Tibial artery (tissue), 4 donors: Measurements from ENCODE around the gene CFAP410.
A peak's percentile ranks its signal among the peaks of the same experiment; 100 is the strongest.

Source experiments
- DNase-seq, 2 donors: peaks; one replicate each; pipeline ENCODE4 v3.0.0-alpha.2; 2019
- H3K27ac ChIP-seq, 2 donors: fragments of 200-600 bp; sonication (generic) in 1 of 2; 1 replicate in 1 of 2; 2 replicates in 1 of 2; pipeline ENCODE4 v1.5.1; 2018 to 2019; ENCODE audit warnings: mild to moderate bottlenecking in 1 of 2
- H3K27me3 ChIP-seq, 2 donors: fragments of 200-600 bp; sonication (generic) in 1 of 2; one replicate each; pipeline versions ENCODE4 v1.5.1 to v1.6.0; 2016 to 2019
- H3K36me3 ChIP-seq, 3 donors: fragments of 200-600 bp; sonication (generic) in 2 of 3; one replicate each; pipeline ENCODE4 v1.5.1; 2016 to 2019; ENCODE audit warnings: mild to moderate bottlenecking in 2 of 3
- H3K4me1 ChIP-seq, 4 donors: fragments of 200-600 bp; sonication (generic) in 2 of 4; 1 replicate in 3 of 4; 2 replicates in 1 of 4; pipeline ENCODE4 v1.5.1; 2016 to 2019
- H3K4me3 ChIP-seq, 2 donors: fragments of 200-600 bp; sonication (generic) in 1 of 2; 1 replicate in 1 of 2; 2 replicates in 1 of 2; pipeline ENCODE4 v1.5.1; 2018 to 2019; ENCODE audit warnings: mild to moderate bottlenecking in 2 of 2
- H3K9me3 ChIP-seq, 3 donors: fragments of 200-600 bp; sonication (generic) in 1 of 3; one replicate each; pipeline ENCODE4 v1.5.1; 2016 to 2019
- CTCF ChIP-seq, 2 experiments: fragments of 200-600 bp in 1 of 2; fragments of 450-650 bp in 1 of 2; IDR thresholded peaks; one replicate each; pipeline ENCODE4 v1.5.1; 2017 to 2019; ENCODE audit warnings: antibody characterized with exemption in 2 of 2, mild to moderate bottlenecking in 1 of 2, moderate library complexity in 1 of 2
- intact Hi-C: fragments of 100-400 bp; cut with DNase I; formaldehyde crosslinking; loops from one replicate; pipeline ENCODE4 v1.15.0; 2023; ENCODE audit warnings: low total_unique reads

CFAP410 gene

GRCh38 chr21:44380876-44381275 lies 41.7 kb upstream of the CFAP410 start:
- intact Hi-C loops, result no loop called here
- Histone ChIP-seq H3K4me1 (no peaks in the 10 kb centered on the region), H3K4me3 (no peak overlapping the region), H3K9me3 (peaks cover 0 to 26% (median 17%) of the 10 kb centered on the region in 3 donors), H3K36me3 (no peaks in the 10 kb centered on the region), H3K27me3 (peaks cover 0 to 37% of the 10 kb centered on the region in 2 donors), H3K27ac (no peak overlapping the region)
- TF ChIP-seq CTCF (IDR thresholded peaks at IDR 0.05), result no peak
- DNase-seq, result no peak

GRCh38 chr21:44379991-44380865 lies 41.0 kb upstream of the CFAP410 start:
- DNase-seq, result no peak

GRCh38 chr21:44379515-44379848 lies 40.3 kb upstream of the CFAP410 start:
- H3K9me3 ChIP-seq, result peaks cover 0 to 18% (median 4%) of the 10 kb centered on the region in 3 donors
- intact Hi-C loops, result no loop called here
- TF ChIP-seq CTCF (IDR thresholded peaks at IDR 0.05), result no peak
- no peak overlapping the region for H3K4me3 ChIP-seq
- H3K36me3 ChIP-seq, result no peaks in the 10 kb centered on the region
- no peak for DNase-seq
- H3K4me1 ChIP-seq, result no peaks in the 10 kb centered on the region
- peaks cover 0 to 50% of the 10 kb centered on the region in 2 donors for H3K27me3 ChIP-seq
- H3K27ac ChIP-seq, result no peak overlapping the region

More at GRCh38 chr21:44379991-44380865, 41.0 kb upstream of the CFAP410 start:
- TF ChIP-seq CTCF (IDR thresholded peaks at IDR 0.05), result no peak
- Histone ChIP-seq H3K4me3 (no peak overlapping the region), H3K27ac (no peak overlapping the region), H3K36me3 (no peaks in the 10 kb centered on the region), H3K9me3 (peaks cover 0 to 21% (median 12%) of the 10 kb centered on the region in 3 donors), H3K4me1 (no peaks in the 10 kb centered on the region), H3K27me3 (peaks cover 0 to 43% of the 10 kb centered on the region in 2 donors)
- intact Hi-C loops, result no loop called here

- no peaks in the 10 kb centered on the region for H3K4me1 ChIP-seq
- H3K27ac ChIP-seq, result no peak overlapping the region
- no peak overlapping the region for H3K4me3 ChIP-seq
- no peaks in the 10 kb centered on the region for H3K36me3 ChIP-seq
- peaks cover 0 to 50% of the 10 kb centered on the region in 2 donors for H3K27me3 ChIP-seq
- intact Hi-C loops, result no loop called here
- DNase-seq, result no peak
- H3K9me3 ChIP-seq, result peaks cover 0 to 12% (median 0%) of the 10 kb centered on the region in 3 donors
- no peak for TF ChIP-seq CTCF (IDR thresholded peaks at IDR 0.05)
These were observed 39.7 kb upstream of the CFAP410 start for GRCh38 chr21:44378646-44379514.

- DNase-seq, result peak in 1 of 2 donors; percentile 44
- H3K4me3 ChIP-seq, result no peak overlapping the region
- H3K4me1 ChIP-seq, result no peaks in the 10 kb centered on the region
- no peak overlapping the region for H3K27ac ChIP-seq
- TF ChIP-seq CTCF (IDR thresholded peaks at IDR 0.05), result no peak
- H3K36me3 ChIP-seq, result no peaks in the 10 kb centered on the region
- peaks cover 0 to 50% of the 10 kb centered on the region in 2 donors for H3K27me3 ChIP-seq
- intact Hi-C loops, result no loop called here
- peaks cover 0 to 9% (median 0%) of the 10 kb centered on the region in 3 donors for H3K9me3 ChIP-seq
These were observed 38.9 kb upstream of the CFAP410 start for GRCh38 chr21:44377922-44378645.
